DMS 273 treated with DMSO at 0.1 percent for 48 hours (cell line): ENCODE data around the gene IFT20.
"Not testable (repeated sequence)": the region's sequence is repeated elsewhere in the genome, so short reads cannot be mapped to it uniquely, and the experiment has no call there.

Source experiments
- DNase-seq: peaks from one replicate; lab custom pipeline; 2025; lab: John Stamatoyannopoulos, UW

IFT20 gene

GRCh38 chr17:28306954-28307401 lies 28.3 kb downstream of the IFT20 start:
- DNase-seq, result no peak

- DNase-seq, result no peak
Measured at GRCh38 chr17:28298449-28298848, 36.8 kb downstream of the IFT20 start.

DNA sequence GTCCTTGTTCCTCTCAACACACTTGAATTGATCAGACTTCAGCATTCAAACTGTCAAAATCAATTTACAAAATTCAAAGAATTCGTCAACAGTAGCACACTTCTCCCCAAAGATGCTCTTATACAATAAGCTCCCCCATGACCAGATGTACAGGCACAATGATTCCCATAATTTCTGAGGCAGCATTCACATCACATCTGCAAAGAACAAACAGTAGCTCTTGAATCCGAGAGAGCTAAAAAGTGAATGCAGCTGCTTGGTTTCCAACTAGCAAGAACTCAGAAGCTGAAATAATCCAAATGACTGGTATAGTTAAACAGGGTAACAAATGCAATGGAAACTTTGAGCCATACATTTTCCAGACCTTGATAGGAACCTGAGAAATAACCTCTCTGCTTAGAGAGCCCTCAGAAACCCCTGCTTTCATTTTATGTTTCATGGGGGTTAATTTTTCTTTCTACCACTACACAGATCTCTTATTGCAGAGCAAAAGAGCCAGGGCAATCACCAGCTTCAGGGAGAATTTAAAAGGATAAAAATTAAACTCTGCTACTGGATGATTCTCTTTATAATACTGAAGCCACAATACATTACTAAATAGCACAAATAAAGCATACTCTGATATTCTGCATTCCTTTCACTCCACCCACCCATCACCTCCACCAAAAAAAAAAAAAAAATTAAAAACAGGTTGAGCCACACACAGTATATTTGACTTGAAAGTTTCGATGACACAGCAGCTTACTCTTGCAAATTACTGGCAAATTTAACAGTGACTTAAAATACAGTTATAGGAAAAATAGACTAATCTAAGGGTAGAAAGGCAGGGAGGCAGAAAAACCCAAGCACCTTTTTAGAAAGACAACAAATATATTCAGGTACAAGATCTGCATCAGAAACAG lies 39.3 kb downstream of the IFT20 start:
- DNase-seq, result no peak

GRCh38 chr17:28293994-28294393 lies 41.3 kb downstream of the IFT20 start:
- no peak for DNase-seq

DNA sequence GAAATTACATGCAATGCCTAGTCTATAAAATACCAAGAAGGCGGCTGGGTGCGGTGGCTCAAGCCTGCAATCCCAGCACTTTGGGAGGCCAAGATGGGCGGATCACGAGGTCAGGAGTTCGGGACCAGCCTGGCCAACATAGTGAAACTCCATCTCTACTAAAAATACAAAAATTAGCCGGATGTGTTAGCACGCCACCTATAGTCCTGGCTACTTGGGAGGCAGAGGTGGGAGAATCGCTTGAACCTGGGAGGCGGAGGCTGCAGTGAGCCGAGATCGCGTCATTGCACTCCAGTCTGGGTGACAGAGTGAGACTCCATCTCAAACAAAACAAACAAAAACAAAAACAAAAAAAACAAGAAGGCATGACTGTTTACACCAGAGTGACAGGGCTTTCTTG lies 42.4 kb downstream of the IFT20 start:
- not testable (repeated sequence) for DNase-seq

DNA sequence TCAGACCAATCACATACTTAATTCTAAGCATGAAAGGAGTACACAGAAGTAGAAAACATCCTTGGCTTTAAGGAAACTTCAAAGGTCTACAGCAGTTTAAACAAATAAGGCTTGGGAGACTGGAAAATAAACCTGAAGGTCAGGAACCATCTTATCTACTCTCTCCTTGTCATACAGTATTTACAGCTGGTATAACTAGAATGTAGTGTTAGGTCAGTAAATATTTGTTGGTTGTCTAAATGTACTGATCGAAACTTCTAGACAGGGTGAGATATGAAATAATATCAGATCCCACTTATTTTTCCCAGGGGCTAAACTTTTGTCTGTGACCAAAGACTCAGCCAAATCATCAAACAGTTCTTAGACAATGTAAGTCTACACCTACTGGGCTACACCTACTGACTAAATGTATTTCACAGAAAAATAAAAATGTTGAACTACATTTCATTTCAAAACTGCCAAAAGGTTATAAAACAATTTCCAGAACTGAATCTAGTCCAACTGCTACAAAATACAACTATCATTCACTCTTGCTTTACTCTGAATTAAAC lies 43.4 kb downstream of the IFT20 start:
- DNase-seq, result no peak

DNA sequence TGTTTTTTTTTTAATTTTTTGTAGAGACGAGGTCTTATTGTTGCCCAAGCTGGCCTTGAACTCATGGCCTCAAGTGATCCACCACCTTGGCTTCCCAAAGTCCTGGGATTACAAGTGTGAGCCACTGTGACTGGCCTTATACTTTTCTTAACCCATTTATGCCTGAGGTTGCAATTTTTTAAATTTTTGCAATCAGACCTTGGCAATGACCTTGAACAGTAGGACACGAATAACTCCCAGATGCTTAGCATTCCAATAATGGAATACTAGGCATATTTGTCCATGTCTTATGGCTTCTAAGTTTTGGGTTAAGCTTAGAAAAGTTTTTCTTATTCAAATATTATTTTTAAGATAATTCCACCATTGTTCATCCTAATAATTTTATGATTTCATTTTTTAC lies 44.6 kb downstream of the IFT20 start:
- no peak for DNase-seq

DNA sequence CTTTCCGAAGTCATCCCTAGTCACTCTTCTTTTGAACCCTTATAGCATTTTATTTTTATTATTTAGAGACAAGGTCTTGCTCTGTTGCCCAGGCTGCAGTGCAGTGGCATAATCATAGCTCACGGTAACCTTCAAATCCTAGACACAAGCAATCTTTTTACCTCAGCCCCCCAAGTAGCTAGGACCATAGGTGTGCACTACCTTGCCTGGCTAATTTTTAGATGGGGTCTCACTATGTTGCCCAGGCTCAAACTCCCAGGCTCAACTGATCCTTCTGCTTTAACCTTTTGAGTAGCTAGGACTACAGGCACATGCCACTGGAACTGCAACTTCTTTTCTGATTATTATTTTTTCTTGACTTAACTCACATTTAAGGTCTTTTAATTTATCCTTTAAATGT lies 49.3 kb downstream of the IFT20 start:
- no peak for DNase-seq

- peak; percentile 75 for DNase-seq
Measured at GRCh38 chr17:28282596-28282995, 52.7 kb downstream of the IFT20 start.

DNA sequence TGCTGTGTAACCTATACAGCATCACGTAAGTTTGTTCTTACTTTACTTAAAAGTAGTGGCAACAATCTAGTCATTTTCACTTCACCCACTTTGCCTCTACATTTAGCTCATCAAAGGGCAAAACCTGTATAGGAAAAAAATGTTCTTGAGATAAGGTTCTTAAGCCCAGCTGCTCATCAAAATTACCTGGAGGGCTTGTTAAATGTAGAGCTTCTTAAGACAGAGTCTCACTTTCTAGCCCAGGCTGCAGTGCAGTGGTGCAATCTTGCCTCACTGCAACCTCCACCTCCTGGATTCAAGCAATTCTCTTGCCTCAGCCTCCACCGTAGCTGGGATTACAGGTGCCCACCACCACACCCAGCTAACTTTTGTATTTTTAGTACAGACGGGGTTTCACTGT lies 54.4 kb downstream of the IFT20 start:
- DNase-seq, result no peak

GRCh38 chr17:28279411-28279810 lies 55.9 kb downstream of the IFT20 start:
- no peak for DNase-seq
